ENCODE measurements around the gene BIRC6.

DNA sequence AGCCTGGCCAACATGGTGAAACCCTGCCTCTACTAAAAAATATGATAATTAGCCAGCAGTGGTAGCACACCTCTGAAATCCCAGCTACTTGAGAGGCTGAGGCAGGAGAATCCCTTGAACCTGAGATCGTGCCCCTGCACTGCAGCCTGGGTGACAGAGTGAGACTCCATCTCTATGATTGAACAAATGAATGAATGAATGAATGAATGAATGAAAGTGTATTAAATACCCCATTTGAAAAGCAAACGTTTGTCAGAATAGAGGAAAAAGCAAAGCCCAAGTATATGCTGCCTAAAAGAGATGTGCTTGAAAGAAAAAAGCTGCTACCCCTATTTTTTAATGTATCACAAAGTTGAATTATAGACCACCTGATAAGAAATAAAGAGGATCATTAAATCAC is 181.9 kb downstream of the BIRC6 start:
- TF ChIP-seq CTCF (IDR thresholded peaks at IDR 0.05; ENCODE audit: insufficient read depth, low read length, poor library complexity, severe bottlenecking), result no peak
- no peak for TF ChIP-seq EZH2phosphoT487 (conservative IDR thresholded peaks at IDR 0.05; ENCODE audit: low read length)
